Stimulated activated CD4-positive, alpha-beta T cell treated with anti-CD3 and anti-CD28 coated beads, Interleukin-1b, Interleukin-23, amount 100 ng/mL, for 48 hours (primary cell): ENCODE results near the gene NMNAT2.
"Not testable (repeated sequence)": the region's sequence is repeated elsewhere in the genome, so short reads cannot be mapped to it uniquely, and the experiment has no call there.

Source experiments
- DNase-seq: peaks from one replicate; pipeline ENCODE4 v3.0.0-alpha.2; 2020

Gene NMNAT2

DNA sequence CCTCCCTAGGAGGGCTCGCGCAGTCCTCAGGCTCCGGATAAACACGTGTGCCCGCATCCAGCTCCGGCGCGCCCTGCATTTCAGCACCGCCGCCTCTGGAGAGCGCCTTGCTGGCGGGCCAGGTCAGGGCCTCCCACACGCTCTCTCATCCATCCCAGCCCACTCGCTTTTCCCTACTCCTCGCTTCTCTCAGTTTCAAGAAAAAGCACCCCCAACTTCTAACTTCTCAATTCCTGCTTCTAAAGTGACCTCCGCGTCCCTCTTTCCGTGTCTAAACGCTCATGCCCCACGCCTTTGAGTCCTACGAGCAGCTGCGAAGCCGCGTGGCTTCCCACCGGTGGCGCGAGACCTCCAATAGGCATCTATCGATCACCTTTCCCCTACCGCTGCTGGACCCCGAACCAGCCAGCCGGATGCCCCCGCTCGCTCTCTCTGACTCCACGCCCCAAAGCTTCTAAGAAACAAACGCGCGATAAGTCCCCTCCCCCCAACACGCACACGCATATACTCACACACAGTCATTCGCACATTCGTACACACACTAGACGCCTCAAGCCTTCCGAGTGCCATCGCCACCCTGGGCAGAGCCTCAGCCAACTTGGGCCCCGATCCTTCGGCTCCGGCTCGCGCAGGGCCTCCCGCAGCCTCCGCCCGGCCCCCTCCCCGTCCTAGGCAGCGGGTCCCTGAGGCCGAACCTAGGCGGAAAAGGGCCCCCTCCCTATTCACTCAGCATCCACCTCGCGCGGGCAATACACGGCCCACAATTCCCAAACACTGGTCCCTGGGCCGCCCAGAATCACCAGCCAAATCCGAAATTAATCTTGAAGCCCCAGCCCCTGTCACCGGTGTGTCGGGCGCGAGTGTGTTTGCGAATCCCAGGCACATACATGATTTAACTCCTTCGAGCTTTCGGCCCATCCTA, 1.1 kb downstream of the NMNAT2 start:
- peak; percentile 22 for DNase-seq

DNA sequence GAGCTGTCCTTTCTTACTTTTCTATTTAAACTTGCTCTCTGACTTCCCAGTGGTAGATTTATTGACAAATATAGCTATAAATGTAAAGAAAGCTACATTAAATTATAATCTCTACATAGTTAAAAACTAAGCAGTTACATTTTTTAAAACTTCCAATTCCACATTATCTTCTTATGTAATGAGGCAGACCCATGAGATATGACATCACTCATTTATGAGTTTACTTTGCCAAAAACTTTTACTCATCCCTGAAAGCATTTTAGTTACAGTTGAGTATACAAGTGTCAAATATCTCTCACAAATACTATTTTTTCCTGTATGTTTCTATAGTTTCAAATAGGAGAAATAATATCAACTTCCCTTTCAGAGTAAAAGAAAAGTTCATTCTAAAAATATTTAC, 3.8 kb downstream of the NMNAT2 start:
- DNase-seq, result no peak

DNA sequence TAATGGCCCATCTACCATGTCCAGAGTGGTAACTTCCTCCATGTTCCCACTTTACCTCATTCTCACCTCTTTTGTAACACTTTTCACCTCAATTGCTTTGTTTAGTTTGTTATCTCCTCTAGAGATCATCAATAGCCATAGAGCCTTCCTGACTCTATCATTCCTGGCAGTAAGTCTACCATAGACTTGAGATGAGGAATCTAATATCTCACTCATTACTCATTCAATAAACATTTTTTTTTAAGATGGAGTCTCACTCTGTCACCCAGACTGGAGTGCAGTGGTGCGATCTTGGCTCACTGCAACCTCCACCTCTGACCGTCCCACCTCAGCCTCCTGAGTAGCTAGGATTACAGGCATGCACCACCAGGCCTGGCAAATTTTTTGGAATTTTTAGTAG, 7.1 kb downstream of the NMNAT2 start:
- DNase-seq, result no peak

DNA sequence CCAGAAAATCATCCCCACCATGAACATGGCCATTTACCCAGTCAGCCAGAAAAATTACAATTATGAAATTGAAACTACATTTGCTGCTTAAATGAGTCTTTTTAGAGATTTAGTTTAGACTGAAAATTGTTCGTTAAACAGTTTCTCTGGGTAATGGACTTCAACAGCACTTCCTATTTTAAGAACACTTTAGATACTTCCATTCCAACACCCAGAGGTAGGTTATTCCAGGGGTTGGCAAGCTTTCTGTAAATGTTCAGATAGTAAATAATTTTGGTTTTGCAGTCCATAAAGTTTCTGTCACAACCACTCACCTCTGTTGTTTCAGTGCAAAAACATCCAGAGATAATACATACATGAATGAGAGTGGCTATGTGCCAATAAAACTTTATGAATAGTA, 10.2 kb downstream of the NMNAT2 start:
- no peak for DNase-seq

DNA sequence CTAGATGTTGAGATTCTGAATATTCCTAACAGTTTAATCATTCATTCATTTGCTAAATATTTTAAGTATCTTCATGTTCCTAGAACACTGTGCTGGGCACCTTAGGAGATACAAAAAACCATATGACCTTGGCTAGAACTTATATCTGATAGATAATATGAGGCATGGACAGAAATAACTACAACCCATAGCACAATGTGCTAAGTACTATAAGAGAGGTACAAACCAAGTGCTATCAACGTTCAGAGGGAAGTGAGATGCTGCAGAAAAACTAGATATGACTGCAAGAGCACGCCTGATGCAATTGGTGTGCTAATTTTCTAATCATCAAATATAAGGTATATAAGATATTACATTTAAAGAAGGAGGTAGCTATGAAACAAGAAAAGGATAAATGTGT, 10.7 kb downstream of the NMNAT2 start:
- no peak for DNase-seq

DNA sequence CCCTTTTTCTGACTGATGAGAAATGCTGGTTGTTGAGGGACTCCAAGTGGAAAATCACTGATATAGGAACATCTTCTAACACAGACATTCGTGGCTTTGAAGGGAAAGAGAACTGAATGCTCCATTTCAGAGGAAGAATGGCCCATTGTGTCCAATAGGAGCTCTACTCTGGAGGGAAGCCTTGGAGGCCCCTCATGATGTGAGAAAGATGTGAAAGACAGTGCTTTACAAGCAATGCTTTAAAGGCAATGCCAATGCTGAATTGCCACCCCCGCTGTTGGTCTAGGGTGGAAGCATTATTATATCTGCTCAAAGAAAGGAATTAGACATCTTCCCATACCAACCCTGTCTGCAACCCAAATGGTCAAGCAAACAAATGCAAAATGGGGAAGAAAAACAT, 13.7 kb downstream of the NMNAT2 start:
- no peak for DNase-seq

DNA sequence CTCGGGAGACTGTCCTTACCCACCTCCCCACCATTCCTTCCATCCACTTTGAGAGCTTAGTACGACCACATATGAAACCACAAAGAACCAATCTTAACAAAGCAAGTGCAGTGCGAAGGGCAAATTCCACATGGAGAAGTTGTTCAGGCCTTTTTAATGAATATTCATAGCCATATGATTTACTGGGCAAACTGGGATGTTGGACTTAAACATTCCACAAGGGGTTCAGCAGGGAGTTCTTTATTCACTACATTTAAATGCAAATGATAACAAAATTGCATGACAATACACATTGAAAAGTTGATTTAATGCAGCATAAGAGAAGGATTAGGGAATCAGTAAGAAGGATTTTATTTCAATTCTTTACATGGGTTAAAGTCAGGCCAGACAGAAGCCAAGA, 14.7 kb downstream of the NMNAT2 start:
- no peak for DNase-seq

DNA sequence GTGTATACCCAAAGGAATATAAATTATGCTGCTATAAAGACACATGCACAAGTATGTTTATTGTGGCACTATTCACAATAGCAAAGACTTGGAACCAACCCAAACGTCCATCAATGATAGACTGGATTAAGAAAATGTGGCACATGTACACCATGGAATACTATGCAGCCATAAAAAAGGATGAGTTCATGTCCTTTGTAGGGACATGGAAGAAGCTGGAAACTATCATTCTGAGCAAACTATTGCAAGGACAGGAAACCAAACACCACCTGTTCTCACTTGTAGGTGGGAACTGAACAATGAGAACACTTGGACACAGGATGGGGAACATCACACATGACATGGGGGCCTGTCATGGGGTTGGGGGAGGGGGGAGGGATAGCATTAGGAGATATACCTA, 16.6 kb downstream of the NMNAT2 start:
- not testable (repeated sequence) for DNase-seq

DNA sequence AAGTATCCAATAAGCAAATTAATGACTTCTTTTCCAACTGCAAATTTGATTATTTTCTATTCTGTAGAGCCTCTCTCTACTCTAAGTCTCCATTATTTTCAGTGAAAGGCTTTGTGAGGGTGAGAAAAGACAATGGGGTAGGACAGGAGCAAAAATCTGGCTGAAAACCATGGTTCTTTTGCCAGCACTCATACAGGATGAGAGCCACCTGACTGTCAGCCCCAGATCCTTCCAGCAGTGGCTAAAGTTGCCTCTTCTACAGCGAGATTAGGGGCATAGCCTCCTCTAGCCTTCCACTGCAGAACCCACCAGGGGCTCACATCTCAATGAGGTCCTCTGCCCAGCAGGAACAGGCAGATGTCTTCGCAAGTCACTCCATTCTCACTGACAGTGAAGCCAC, 23.7 kb downstream of the NMNAT2 start:
- no peak for DNase-seq

DNA sequence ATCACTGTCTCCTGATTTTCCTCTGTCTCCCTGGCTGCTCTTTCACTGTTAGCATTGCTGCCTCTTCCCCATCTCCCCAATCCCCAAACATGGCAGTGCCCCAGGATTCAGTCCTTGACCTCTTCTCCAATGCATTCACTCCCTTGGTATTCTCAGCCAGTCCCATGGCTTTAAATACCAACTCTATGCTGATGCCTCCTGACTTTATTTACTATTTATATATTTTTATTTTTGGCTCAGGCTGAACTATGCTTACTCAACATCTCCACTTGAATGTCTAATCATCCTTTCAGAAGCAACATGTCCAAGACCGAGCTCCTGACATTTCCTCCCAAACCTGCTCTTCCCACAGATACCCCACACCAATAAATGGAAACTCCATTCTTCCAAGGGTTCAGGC, 26.3 kb downstream of the NMNAT2 start:
- DNase-seq, result no peak

DNA sequence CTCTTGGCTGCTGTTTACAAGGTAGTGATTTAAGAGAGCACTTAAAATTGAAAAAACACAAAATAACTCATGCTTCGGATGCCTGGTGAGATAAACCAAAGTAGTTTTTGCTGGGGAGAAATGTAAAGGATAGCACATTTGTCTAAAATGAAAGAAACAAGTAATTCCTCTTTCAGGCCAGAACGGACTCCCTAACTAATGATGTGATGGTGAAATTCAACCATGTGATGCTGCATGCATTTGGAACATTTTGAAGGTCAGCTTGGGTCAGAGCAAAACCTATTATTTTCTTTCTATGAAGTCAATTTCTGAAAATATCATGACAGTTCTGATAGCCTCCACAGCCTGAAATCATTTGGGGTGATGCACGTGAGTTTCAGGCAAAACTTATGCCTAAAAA, 27.6 kb downstream of the NMNAT2 start:
- DNase-seq, result no peak

DNA sequence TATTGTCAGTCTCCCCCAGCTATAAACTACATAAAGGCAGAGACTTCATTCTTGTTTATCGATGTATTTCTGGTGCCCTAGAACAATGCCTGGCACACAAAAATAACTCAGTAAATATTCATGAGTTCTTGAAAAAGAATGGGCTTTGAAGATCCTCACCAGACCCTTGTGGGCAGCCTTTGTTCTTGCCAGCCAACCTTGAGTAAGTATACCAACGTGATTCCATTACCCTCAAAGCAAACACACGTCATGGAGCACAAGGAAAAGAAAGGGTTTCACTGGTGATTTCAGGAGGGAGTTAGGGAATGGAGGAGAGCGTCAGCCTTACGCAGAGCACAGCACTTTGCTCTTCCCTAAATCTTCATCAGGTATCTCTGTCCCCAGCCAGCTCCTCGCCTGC, 29.4 kb downstream of the NMNAT2 start:
- no peak for DNase-seq

DNA sequence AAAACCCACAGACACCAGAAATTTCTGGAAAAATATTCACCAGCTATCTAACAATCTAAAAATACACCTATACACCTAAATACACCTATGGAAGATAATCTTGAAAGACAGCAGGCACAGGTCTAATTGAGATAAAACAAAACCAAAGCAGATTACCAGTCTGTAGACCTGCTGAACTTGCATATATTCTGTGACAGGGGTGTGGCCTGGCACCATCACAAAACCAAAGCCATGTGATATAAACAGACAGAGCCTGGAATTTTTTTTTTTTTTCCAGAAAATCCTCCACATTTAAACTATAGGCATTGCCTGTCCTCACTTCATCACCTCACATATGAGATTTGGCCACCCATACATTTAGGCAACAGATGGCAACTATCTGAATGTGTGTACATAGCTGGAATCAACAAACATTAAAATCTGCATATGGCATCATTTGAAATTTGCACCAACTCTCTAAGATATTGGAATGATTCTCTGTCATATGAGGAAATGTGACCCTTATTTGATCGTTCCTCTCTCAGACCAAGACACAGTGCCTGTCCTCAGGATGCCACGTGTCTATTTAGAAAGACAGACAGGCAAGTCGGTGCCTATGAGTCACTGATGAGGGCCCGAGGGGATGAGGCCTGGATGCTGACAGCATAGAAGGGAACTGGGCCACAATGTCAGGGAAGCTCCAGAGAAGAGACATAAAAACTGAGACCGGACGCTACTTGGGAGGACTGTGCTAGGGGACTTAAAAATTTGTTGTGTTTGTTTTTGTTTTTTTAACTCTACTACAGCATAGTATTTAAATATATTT, 32.6 kb downstream of the NMNAT2 start:
- DNase-seq, result no peak

DNA sequence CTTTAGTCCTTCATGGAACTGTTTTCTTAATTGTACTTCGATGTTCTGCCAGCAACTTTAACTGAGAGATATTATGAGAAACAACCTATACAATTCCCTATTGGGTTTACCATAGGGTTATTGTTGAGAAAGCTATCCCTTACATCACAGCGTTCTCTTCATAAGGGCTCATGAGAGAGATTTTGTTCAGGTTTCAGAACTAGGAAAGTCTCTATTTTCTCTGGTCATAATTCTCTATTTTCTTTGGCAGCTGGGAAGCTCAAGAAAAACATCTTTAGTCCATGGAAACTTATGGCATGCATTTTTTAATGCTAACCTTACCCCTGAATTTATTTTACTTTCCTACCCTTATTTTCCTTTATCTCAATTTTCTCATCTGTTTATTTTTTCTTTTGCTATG, 38.2 kb downstream of the NMNAT2 start:
- no peak for DNase-seq

DNA sequence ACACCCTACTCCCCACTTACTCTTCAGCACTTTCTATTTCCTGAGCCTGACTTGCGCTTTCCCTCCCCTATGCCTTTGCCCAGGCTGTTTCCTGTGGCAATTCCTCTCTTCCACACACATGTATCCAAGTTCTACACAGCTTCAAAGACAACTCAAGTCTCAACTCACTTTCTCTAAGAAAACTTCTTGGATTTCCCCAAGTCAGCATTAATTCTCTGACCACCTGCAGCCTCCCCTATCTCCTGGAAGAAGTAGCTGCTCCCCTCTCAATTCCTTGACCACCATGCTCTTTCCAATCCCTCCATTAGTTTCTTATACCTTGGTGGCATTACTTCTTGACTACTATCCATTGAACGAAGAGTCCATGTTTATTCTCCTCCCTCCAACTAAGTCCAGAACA, 42.8 kb downstream of the NMNAT2 start:
- no peak for DNase-seq

DNA sequence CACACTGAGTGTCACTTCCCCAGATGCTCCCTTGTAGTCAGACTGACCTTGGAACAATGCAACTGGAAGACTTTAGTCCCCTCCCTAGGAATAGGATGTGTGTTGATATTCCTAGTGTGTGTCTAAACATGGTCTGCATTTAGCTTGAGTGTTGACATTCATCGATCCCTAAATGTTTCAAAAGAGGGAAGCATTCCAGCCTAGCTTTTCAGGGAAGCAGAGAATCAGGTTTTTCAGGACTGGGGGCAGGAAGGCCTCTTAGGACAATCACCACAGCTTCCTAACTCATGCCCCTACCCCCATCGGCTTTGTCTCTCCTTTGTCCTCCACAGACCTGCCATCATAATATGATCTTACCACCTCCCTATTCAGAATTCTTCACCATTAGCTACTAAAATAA, 43.4 kb downstream of the NMNAT2 start:
- no peak for DNase-seq

DNA sequence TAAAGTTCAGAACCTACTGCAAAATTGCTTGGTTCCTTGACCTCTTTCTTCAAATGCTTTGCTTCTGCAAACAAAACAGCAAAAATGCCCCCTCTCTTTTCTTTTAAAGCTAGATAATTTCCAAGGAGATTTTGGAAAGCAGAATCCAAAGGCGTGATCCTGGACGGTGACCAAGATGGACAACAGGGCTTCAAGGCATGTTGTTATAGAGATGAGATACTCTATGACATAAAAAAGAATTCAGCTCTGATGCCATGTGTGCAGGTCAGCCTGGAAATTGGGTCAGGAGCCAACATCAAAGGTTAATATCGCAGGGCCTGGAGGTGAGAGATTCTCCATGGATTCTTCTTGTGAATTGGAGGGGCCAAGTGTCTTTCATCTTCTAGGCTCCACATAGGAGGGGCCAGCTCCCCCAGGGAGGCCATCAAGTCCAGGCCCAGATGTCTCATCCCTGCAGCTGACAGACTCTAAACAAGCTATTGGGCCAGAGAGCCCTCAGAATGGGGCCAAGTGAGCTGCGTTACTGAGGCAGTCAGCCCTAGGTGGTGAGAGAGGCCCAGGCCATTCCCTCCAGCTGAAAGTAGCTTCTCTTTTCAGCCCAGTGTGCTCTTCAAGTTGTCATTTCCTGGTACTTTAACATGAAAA, 45.5 kb downstream of the NMNAT2 start:
- DNase-seq, result no peak

DNA sequence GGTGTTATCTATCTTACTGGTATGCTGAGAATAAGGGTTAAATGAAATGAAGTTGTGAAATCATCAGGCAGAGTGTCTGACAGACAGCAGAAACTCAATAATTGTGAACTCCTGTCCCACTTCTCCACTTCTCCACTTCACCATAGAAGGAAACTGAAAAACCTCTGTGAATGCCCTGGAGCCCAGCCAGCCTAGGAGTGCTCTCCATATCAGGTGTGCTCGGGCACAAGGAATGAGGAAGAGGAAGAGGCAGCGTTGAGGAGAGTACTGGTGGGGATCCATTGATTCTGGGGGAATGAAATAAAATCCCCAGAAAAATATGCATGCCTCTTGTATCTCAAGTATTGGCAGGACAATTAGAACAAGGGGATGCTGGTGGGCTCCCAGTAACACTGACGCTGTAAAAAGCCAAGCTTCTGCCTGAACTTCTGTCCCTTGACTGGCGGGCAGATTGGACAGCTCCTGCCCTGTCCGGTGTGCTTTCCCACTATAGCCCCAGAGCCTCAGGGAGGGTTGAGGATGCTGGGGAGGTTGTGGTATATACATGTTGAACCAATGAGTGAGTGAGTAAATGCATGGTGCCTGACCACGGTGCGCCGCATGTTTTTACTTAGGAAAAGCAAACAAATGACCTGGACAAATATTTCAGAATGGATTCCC, 47.7 kb downstream of the NMNAT2 start:
- no peak for DNase-seq

DNA sequence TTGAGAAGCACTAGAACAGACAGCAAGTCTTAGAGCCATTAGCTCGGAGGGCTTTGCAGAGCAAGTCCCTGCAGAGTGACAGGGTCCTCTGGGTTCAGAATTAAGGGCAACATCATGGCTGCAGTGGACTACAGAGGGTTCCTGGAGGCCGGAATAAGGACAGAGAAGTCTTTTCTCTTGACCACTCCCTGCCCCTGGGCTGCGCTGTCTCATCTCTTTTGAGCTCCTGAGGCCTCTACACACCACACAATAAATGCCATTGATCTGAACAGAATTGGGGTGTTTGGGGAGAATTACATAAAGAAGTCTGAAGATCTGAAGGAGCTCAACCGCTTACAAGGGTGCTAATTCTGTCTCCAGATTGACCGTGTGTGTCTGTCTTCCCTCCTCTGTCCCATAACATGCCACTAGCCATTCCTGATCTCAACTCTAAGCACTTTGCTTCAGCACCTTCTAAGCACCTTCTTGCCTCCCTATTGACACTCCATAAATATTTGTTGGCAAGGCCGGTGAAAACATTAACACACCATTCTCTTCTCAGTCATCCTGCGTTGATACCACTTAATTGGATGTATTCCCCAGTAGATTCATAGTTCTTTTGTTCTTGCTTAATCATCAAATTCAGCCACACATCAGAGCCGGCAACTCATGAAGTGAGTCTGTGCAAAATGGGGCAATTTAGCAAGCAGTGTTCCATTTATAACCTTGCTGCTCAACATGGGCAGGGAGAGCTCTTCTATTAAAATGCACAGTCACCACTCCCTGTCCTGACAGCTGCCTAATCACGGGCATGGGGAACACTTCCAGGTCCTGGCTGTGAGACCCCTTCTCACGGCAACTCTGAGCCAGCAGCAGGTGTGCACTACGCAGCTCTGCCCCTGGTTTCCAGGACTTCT, 49.7 kb downstream of the NMNAT2 start:
- no peak for DNase-seq

DNA sequence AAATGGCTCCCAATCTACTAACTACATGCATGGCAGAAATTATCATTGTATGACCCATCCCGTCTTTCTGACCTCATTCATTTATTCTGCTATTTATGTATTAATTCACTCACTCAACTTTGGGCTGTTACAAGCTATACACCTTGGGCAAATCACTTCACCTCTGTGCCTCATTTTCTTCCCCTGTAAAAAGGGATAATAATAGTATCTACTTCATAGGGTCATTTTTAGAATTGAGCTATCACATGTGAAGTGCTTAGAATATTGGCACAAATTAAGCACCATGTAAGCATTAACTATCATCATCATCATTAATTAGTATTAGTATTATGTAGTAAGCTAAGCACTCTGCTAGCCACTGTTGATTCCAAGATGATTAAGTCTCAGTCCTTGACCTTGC, 52.1 kb downstream of the NMNAT2 start:
- no peak for DNase-seq

DNA sequence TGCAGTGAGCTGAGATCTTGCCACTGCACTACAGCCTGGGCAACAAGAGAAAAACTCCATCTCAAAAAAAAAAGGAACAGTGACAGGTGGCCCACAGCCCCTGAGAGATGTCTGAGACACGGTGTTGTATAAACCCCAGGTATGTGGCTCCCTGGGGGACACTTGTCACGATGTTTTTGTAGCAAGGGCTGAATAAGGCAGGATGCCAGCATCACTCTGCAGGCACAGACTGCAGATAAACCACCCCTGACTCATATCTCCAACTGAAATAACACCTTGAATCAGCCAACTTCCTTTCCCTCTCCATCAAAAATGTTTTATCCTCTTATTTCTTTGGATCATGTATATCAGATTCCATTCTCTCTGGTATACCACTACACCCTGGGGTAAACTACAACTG, 52.5 kb downstream of the NMNAT2 start:
- no peak for DNase-seq

DNA sequence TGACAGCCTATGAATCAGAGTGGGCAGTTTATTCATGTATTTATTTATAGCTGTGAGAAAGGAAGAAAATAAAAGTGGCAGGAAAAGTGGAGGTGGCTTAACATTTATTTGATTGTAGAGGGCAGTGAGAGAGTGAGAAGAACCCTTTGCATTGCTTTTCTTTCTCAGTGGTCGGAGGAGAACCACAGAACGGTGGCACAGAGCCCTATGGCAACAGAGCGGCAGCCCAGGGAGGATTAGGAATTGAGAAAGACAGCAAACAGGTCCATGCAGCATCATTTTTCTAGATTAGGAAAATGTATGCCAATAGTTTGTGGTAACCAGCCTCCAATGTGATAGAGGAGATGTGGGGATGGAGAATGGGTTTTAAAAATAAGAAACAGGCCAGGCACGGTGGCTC, 53.1 kb downstream of the NMNAT2 start:
- no peak for DNase-seq
